ENCODE results near the gene PTGFRN.

GRCh38 chr1:116915086-116915661 is 5.5 kb downstream of the PTGFRN start:
- TF ChIP-seq CTCF (optimal IDR thresholded peaks at IDR 0.05 in 1 of 3, IDR thresholded peaks at IDR 0.05 in 1 of 3, conservative IDR thresholded peaks at IDR 0.05 in 1 of 3; ENCODE audit: extremely low read depth in 1 of 3, insufficient read depth in 2 of 3, low read length in 3 of 3) (no peak), EZH2 (IDR thresholded peaks at IDR 0.05; ENCODE audit: low read length) (no peak)

Measured in keratinocyte (primary cell).